ENCODE data around the gene PGM5.

- TF ChIP-seq CTCF (IDR thresholded peaks at IDR 0.05) (no peak), POLR2A (IDR thresholded peaks at IDR 0.05) (no peak)
These were observed 145.9 kb downstream of the PGM5 start for GRCh38 chr9:68502279-68502678.
